ENCODE data around the gene HIBCH.
A peak's percentile ranks its signal among the peaks of the same experiment; 100 is the strongest.
"Not testable (repeated sequence)": the region's sequence is repeated elsewhere in the genome, so short reads cannot be mapped to it uniquely, and the experiment has no call there.

The HIBCH gene

DNA sequence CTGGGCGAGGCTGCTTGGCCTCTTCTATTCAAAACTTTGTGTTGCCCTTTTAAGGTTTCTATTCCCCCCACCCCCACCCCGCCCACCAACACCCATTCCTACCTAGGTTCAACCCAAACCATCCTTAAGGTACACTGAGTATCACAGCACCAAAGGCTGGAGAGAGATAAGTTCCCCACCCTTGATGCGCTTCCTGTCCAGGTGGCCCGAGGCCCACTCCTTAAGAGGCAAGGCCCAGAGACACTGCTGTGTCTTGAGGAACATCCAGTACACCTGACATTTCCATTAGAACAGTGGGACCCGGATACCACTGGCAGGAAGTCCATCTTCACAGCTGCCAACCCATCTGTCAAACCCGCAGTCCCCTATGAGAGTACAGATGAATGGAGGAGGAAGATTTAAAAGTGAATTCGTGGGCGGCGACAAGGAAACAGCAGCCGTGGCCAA, 23.5 kb upstream of the HIBCH start:
- no peak for DNase-seq (ENCODE audit: low spot score)

DNA sequence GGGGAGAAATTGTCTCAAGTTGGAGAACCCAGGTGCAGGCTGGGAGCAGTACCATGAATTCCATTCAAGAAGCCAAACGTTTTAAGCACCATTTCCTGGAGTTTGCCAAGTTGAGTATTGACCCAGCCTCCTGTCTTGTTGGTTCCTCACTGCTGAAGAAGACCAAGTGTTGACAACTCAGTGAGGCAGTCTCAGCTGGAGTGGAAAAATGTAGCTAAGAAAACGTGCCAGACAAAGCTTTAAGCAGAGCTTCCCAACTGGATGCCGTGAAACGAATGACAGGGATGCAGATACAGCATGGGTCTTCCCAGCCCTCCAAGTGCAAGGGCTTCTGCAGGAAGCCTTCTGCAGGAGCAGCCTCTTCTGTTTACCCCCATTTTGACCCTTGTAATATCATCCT, 23.0 kb upstream of the HIBCH start:
- DNase-seq (ENCODE audit: low spot score), result no peak

GRCh38 chr2:190340369-190340768, 20.7 kb upstream of the HIBCH start:
- DNase-seq (ENCODE audit: low spot score), result peak; percentile 13

DNA sequence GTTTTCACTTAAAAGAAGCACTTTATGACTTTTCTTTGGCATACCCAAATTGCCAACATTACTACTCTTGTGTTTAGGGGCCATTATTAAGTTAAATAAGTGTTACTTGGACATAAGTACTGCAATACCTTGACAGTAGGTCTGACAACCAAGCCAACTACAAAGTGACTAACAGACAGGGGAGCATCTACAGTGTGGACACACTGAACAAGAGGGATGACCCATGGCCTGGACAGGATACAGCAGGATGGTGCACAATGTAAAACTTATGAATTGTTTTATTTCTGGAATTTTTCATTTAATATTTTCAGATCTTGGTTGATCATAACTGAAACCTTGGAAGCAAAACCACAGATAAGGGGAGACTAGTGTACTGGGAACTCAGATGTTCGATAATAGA, 19.8 kb upstream of the HIBCH start:
- DNase-seq (ENCODE audit: low spot score), result no peak

GRCh38 chr2:190338453-190338852, 18.8 kb upstream of the HIBCH start:
- DNase-seq (ENCODE audit: low spot score), result no peak

- DNase-seq (ENCODE audit: low spot score), result no peak
Observed at GRCh38 chr2:190336420-190336819, 16.8 kb upstream of the HIBCH start.

- DNase-seq (ENCODE audit: low spot score), result not testable (repeated sequence)
Observed at GRCh38 chr2:190335584-190335983, 16.0 kb upstream of the HIBCH start.

- peak; percentile 44 for DNase-seq (ENCODE audit: low spot score)
Observed at GRCh38 chr2:190335225-190335559, 15.6 kb upstream of the HIBCH start.

GRCh38 chr2:190334479-190335224, 15.0 kb upstream of the HIBCH start:
- DNase-seq (ENCODE audit: low spot score), result peak; percentile 25

- no peak for DNase-seq (ENCODE audit: low spot score)
Observed at GRCh38 chr2:190333928-190334327, 14.3 kb upstream of the HIBCH start.

- no peak for DNase-seq (ENCODE audit: low spot score)
Observed at GRCh38 chr2:190333395-190333794, 13.8 kb upstream of the HIBCH start.

- peak; percentile 12 for DNase-seq (ENCODE audit: low spot score)
Observed at GRCh38 chr2:190328573-190329147, 9.0 kb upstream of the HIBCH start.

GRCh38 chr2:190327867-190328572, 8.4 kb upstream of the HIBCH start:
- DNase-seq (ENCODE audit: low spot score), result no peak

DNA sequence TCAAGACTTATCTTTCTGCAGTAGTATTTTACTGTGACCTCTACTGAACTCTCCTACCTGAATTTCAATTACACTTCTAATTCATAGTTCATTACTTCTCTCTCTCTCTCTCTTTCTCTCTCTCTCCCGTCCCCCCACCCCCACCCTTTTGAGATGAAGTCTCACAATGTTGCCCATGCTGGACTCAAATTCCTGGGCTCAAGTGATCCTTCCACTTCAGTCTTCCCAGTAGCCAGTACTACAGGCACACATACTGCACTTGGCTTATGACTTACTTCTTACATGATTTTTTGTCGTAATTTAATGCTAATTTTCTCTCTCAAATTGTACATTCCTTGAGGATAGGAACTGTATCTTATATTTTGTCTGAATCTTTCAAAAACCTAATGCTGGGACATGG, 6.0 kb upstream of the HIBCH start:
- no peak for DNase-seq (ENCODE audit: low spot score)

- DNase-seq (ENCODE audit: low spot score), result no peak
Observed at GRCh38 chr2:190323406-190323805, 3.8 kb upstream of the HIBCH start.

- no peak for DNase-seq (ENCODE audit: low spot score)
Observed at GRCh38 chr2:190320696-190321095, 1.1 kb upstream of the HIBCH start.

- DNase-seq (ENCODE audit: low spot score), result peak; percentile 26
Observed at GRCh38 chr2:190318931-190319554, 583 bp downstream of the HIBCH start.

GRCh38 chr2:190318514-190318913, 1.1 kb downstream of the HIBCH start:
- peak; percentile 9 for DNase-seq (ENCODE audit: low spot score)

GRCh38 chr2:190315273-190315672, 4.4 kb downstream of the HIBCH start:
- DNase-seq (ENCODE audit: low spot score), result no peak

- DNase-seq (ENCODE audit: low spot score), result no peak
Observed at GRCh38 chr2:190313880-190314279, 5.7 kb downstream of the HIBCH start.

- DNase-seq (ENCODE audit: low spot score), result not testable (repeated sequence)
Observed at GRCh38 chr2:190312635-190313025, 7.0 kb downstream of the HIBCH start.

GRCh38 chr2:190311893-190312634, 7.6 kb downstream of the HIBCH start:
- DNase-seq (ENCODE audit: low spot score), result no peak
